OCI-LY7 (cell line): ENCODE data around the gene CTTNBP2NL. TPM values are rescaled to one million over a fixed set of nuclear protein-coding genes. Genes with fewer than 3 reads are reported as not detected.

ENCODE experiments used
- BruUV-seq: library from RNA; stranded (reverse); fragments of 400-500 nt; replicated peaks from 2 replicates; lab custom pipeline; 2021; lab: Mats Ljungman, UMichigan
- CTCF ChIA-PET: fragments of 300-600 bp; sonication (Branson Sonifier 250); formaldehyde crosslinking; loops from one replicate; lab custom pipeline; 2022; ENCODE audit warnings: antibody characterized with exemption; ENCODE audit not compliant: unreplicated experiment; lab: Charles Lee
- POLR2A ChIA-PET: fragments of 300-600 bp; sonication (Branson Sonifier 250); formaldehyde crosslinking; loops from one replicate; lab custom pipeline; 2022; ENCODE audit warnings: antibody characterized with exemption; lab: Charles Lee
- DNase-seq: peaks from one replicate; pipeline ENCODE4 v3.0.0-alpha.2; 2015; ENCODE audit warnings: low spot score
- H2AFZ ChIP-seq: fragments of 200-600 bp; sonication (generic), shearing (Covaris generic); 2 replicates; pipeline ENCODE4 v1.6.1; 2014; ENCODE audit warnings: mild to moderate bottlenecking, antibody characterized with exemption, low read length, moderate library complexity
- H3K27ac ChIP-seq: fragments of 200-600 bp; sonication (generic); 2 replicates; pipeline ENCODE4 v1.5.1; 2014; ENCODE audit warnings: mixed run types, low read depth, mild to moderate bottlenecking, moderate library complexity, low read length, inconsistent platforms; ENCODE audit not compliant: poor library complexity, severe bottlenecking
- H3K36me3 ChIP-seq: fragments of 200-600 bp; sonication (generic); 2 replicates; pipeline ENCODE4 v1.6.1; 2014; ENCODE audit warnings: mild to moderate bottlenecking, antibody characterized with exemption, low read length, moderate library complexity, mixed read lengths; ENCODE audit not compliant: insufficient read depth
- H3K4me1 ChIP-seq: fragments of 200-600 bp; sonication (generic); 2 replicates; pipeline ENCODE4 v1.5.1; 2014; ENCODE audit warnings: mild to moderate bottlenecking, low read length; ENCODE audit not compliant: insufficient read depth, poor library complexity, severe bottlenecking
- H3K4me2 ChIP-seq: fragments of 200-600 bp; sonication (generic); 2 replicates; pipeline ENCODE4 v1.6.1; 2014; ENCODE audit warnings: mild to moderate bottlenecking, low read length
- H3K4me3 ChIP-seq: fragments of 200-600 bp; sonication (generic); 2 replicates; pipeline ENCODE4 v1.5.1; 2014; ENCODE audit warnings: mild to moderate bottlenecking, low read depth, low read length; ENCODE audit not compliant: poor library complexity, severe bottlenecking
- H3K79me2 ChIP-seq: fragments of 200-600 bp; sonication (generic); 2 replicates; pipeline ENCODE4 v1.6.1; 2016; ENCODE audit warnings: low read depth, mild to moderate bottlenecking, low read length, moderate library complexity, mixed read lengths; ENCODE audit not compliant: insufficient read depth
- H3K9me2 ChIP-seq: fragments of 200-600 bp; sonication (generic); 2 replicates; pipeline ENCODE4 v1.6.1; 2016; ENCODE audit warnings: mild to moderate bottlenecking, low read length, mixed read lengths; ENCODE audit not compliant: insufficient read depth
- H3K9me3 ChIP-seq: fragments of 200-600 bp; sonication (generic); 2 replicates; pipeline ENCODE4 v1.6.1; 2014; ENCODE audit warnings: mild to moderate bottlenecking, mixed run types, low read length, mixed read lengths
- H4K20me1 ChIP-seq: fragments of 200-600 bp; sonication (generic); 2 replicates; pipeline ENCODE4 v1.6.1; 2014; ENCODE audit warnings: mild to moderate bottlenecking, antibody characterized with exemption, low read length, moderate library complexity, mixed read lengths; ENCODE audit not compliant: insufficient read depth
- EZH2phosphoT487 ChIP-seq: fragments of 200-600 bp; sonication (generic); IDR thresholded peaks from 2 replicates; pipeline ENCODE4 v1.6.1; 2018; ENCODE audit warnings: low read depth, borderline replicate concordance, mild to moderate bottlenecking, mixed run types, antibody characterized with exemption, low read length, moderate library complexity, mixed read lengths
- intact Hi-C: fragments of 100-400 bp; cut with micrococcal nuclease; formaldehyde crosslinking; loops from one replicate; pipeline ENCODE4 v1.10.0; 2022; ENCODE audit not compliant: unreplicated experiment
- total RNA-seq, 2 experiments: library from RNA; depleted of rRNA in 1 of 2; stranded (reverse); fragments of >200 nt in 1 of 2; shearing (Covaris generic) in 1 of 2; gene quantifications; 2 replicates each; pipeline ENCODE4 v1.2.3, GENCODE V29; 2014 to 2022
- TF ChIP-seq, protein P1 (sequence below): fragments of 200-600 bp; sonication (generic); conservative IDR thresholded peaks from 2 replicates; pipeline ENCODE4 v1.5.1; 2014; ENCODE audit warnings: mild to moderate bottlenecking, antibody characterized with exemption, low read length, moderate library complexity, mixed read lengths

The CTTNBP2NL gene
- total RNA-seq, 2 experiments from 2014 or later: 1.5 to 8.7 TPM

DNA sequence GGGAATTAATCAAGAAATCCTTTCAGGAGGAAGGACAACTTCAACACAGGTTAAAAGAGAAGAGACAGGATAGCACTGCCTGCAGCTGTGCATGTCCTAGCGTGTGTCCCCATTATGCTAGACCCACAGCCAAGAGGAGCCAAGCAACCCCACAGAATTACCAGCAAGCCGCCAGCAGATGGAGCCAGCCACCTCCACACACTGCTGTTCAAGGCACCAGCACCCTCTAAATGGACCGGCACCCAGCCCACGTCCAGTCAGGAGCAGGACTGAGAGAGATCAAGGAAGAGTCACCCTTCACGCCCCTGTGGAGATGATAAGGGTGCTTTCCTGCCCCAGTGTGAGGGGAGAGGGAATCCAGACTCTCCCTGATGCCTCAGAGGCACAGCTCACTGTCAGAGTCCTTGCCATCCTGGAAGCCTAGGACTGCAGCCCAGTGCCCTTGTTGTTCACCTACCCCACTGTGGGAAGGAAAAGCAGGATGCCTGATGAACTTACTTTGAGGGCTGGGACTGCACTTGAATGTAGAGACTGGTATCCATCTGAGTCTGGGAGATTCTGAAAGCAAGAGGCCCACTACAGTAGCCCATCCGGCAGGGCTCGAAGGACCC, 37.1 kb upstream of the CTTNBP2NL start:
- peak; percentile 43 for DNase-seq
- H3K4me1 ChIP-seq: no peaks in the 10 kb centered on the region
- H4K20me1 ChIP-seq: no peaks in the 10 kb centered on the region
- H3K4me3 ChIP-seq: no peak overlapping the region
- no peak overlapping the region for H3K27ac ChIP-seq
- no peaks in the 10 kb centered on the region for H3K36me3 ChIP-seq
- BruUV-seq: no TSS peak
- no peaks in the 10 kb centered on the region for H3K79me2 ChIP-seq
- POLR2A ChIA-PET: no interaction called here
- intact Hi-C loops: no loop called here
- no peaks in the 10 kb centered on the region for H3K9me2 ChIP-seq
- no peak overlapping the region for H2AFZ ChIP-seq
- no peak for TF ChIP-seq EZH2phosphoT487
- TF ChIP-seq, protein P1, sequence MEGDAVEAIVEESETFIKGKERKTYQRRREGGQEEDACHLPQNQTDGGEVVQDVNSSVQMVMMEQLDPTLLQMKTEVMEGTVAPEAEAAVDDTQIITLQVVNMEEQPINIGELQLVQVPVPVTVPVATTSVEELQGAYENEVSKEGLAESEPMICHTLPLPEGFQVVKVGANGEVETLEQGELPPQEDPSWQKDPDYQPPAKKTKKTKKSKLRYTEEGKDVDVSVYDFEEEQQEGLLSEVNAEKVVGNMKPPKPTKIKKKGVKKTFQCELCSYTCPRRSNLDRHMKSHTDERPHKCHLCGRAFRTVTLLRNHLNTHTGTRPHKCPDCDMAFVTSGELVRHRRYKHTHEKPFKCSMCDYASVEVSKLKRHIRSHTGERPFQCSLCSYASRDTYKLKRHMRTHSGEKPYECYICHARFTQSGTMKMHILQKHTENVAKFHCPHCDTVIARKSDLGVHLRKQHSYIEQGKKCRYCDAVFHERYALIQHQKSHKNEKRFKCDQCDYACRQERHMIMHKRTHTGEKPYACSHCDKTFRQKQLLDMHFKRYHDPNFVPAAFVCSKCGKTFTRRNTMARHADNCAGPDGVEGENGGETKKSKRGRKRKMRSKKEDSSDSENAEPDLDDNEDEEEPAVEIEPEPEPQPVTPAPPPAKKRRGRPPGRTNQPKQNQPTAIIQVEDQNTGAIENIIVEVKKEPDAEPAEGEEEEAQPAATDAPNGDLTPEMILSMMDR: peak; percentile 85
- no peak overlapping the region for H3K4me2 ChIP-seq
- H3K9me3 ChIP-seq: no peaks in the 10 kb centered on the region
- CTCF ChIA-PET: interaction anchor here (0.5 kb wide), 1 partner anchor 15 kb away, joined by 3 read pairs; no protein-coding TSS in a partner anchor

DNA sequence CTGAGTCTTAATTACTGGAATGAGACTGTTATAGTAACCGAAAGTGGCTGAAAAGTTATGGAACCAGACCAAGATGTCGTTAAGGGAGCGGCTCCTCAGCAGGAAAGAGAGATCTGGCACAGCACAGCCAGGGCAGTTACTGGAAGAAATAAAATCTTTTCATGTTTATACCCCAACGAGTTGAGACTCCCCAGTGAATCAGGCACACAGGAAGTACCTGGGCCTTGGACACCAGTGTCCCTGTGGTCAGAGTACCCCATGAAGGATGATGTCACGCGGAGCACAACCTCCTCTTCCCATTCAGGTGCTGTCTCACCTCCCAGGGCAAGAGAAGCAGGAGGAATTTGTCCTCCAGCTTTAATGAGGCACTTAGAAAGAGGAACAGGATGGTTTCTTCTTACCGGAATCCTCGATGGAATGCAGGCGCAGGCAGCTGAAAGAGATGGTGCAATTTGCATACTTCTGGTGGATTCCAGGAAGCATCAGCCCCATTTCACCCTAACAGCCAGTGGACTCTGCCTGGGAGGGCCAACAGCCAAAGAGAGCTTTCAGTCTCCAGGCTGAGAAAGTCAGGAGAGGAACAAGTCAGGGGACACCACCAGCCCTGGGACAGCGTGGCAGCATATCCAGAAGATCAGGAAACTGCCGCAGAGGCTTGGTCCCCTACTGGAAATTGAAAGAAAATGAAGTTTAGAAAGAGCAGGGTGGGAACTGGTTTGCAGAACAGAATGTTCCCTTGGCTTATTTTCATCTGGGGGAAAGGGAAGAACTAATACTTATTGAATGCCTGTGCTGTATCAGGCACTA, 35.9 kb upstream of the CTTNBP2NL start:
- no TSS peak for BruUV-seq
- CTCF ChIA-PET: no interaction called here
- Histone ChIP-seq H3K9me2 (no peaks in the 10 kb centered on the region), H3K27ac (no peak overlapping the region), H3K9me3 (no peaks in the 10 kb centered on the region), H3K79me2 (no peaks in the 10 kb centered on the region), H3K4me3 (no peak overlapping the region), H3K4me2 (no peak overlapping the region), H2AFZ (no peak overlapping the region), H4K20me1 (no peaks in the 10 kb centered on the region), H3K36me3 (no peaks in the 10 kb centered on the region), H3K4me1 (no peaks in the 10 kb centered on the region)
- POLR2A ChIA-PET: no interaction called here
- TF ChIP-seq, protein P1: no peak
- TF ChIP-seq EZH2phosphoT487: no peak
- intact Hi-C loops: no loop called here
- no peak for DNase-seq

DNA sequence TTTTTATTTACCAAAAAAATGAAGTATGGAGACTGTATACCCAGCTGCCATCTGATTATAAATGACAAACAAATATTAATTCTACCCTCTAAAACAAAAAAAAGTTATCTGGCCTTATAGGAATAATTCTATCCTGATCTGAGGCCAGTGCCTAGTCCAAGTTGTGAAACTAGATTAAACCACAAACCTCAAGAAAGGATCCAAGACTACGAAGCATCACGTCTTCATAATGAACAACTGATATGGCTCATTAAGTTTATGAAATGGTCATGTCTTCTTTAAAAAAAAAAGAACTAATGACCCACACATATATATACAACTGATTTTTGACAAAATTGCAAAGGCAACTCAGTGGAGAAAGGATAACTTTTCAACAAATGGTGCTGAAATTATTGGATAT, 32.4 kb upstream of the CTTNBP2NL start:
- Histone ChIP-seq H3K36me3 (no peaks in the 10 kb centered on the region), H3K4me3 (no peak overlapping the region), H3K9me2 (no peaks in the 10 kb centered on the region), H3K79me2 (no peaks in the 10 kb centered on the region), H3K4me2 (no peak overlapping the region), H2AFZ (no peak overlapping the region), H3K4me1 (no peaks in the 10 kb centered on the region), H4K20me1 (no peaks in the 10 kb centered on the region), H3K9me3 (no peaks in the 10 kb centered on the region), H3K27ac (no peak overlapping the region)
- POLR2A ChIA-PET: no interaction called here
- BruUV-seq: no TSS peak
- no peak for DNase-seq
- CTCF ChIA-PET: no interaction called here
- TF ChIP-seq, protein P1: no peak
- intact Hi-C loops: no loop called here
